Hepatic stellate cell (primary cell): ENCODE results near the gene NFIX.

Experiments
- DNase-seq: peaks from one replicate; pipeline ENCODE4 v3.0.0; 2011; ENCODE audit warnings: low spot score

The NFIX gene

DNA sequence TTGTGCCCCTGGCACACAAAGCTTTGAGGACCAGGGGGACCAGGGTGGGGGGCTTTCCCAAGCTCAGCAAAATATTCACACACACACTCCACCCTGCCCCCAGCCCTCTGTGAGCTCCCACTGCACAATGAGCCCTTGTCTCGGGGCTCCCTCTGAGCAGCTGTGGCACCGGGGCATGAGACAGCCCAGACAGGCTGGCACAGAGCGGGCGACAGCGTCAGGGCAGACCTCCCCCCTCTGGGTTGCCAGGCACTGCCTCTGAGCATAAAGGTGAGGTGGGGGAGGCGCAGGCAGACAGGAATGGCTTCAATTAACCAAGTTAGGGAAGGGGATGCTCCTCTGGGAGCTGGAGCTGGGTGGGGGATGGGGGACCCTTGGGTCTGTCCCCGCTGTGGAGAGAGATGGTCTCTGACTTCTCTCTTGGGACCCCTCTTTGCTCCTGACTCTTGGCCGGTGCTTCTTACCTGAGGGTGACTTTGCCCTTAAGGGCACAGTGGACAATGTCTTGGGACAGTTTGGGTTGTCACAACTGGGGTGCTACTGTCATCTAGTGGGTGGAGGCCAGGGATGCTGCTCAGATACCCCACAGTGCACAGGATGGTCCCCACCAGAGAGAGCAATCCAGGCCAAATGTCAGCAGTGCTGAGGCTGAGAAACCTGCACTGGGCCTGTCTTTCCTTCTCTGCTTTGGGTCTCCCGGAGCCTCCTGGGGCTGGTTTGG is 77.1 kb downstream of the NFIX start:
- no peak for DNase-seq

DNA sequence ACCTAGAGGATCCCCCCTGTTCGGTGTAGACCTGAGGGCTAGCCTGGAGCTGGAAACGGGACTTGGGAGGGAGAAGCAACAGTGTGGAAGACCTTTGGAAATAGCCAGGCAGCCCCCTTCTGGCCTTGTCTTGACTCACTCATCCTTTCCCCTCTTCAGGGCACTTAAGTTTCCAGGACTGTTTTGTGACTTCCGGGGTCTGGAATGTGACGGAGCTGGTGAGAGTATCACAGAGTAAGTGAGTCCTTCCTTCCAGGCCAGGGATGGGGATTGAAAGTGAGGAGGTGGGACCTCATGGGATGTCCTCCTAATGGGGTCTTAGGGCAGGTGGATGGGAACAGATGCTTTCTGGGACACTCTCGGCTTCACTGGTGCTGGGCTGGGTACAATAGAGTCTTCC is 78.0 kb downstream of the NFIX start:
- no peak for DNase-seq

DNA sequence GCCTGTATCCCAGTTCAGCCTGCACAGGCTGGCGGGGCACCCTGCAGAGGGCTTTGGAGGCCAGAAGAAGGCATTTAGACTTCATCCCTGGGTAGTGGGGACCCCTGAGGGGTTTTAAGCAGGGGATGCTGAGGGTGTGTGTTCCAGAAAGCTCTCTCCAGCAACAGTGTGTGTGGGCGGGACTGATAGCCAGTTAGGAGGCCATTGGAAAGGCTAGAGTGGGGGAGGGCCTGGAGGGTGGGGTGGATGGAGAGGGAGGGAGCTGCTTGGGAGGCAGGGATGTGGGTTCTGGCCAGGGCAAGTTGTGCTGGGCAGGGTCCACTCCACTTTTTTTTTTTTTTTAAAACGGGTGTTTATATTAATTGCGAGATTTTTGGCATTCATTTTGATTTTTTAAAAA is 79.1 kb downstream of the NFIX start:
- DNase-seq, result no peak

DNA sequence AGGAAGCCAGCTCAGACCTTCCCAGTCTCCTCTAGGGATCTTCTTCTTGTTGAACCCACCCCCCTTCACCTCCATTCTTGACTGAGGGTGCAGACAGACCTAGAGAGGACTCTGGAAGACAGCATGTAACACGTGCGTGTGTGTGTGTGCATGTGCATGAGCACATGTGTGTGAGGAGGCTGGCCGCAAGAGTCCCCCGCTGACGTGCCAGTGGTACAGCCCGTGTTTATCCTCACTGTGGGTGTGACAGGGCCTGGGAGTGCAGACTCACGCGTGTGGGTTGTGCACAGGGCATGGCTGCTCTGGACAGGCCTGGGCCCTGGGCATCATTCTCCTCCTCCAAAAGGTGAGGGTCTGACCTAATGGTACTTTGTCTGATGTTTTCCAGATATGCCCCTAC is 81.0 kb downstream of the NFIX start:
- no peak for DNase-seq

DNA sequence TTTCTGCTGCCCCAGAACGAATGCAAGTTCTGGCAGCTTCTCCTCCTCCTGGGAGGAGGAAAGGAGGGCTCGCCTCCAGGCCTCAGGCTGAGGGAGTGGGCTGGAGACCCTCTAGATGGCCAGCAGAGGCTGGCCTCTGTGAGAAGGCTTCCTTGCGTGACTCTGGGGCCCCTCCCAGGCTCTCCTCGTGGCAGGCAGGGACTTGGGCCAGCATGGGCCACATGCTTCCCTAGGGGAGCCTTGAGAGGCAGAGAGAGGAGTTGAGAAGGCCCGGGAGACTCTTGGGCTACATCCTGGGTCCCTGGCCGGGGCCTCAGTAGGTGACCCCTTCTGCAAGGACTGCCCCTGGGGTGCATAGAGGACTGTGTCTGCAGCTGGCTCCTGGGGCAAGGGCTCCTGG is 81.5 kb downstream of the NFIX start:
- no peak for DNase-seq

DNA sequence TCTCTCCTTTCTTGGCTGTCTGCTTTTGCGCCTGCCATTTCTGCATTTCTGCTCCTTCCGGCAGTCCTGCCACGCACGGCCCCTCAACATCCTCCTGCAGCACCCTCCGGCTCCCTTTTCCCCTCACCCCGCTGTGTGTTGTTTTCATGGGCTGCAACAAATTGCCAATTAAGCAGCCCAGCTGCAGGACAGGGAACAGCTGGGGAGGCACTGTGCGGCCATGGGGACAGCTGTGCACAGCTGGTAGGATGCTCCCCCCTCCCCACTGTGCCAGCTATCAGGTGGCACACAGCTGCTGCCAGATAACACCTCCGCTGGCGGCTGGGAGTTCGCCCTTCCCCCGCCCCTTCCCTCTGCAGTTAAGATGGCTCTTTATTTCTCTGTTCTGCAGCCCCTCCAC is 82.0 kb downstream of the NFIX start:
- no peak for DNase-seq

DNA sequence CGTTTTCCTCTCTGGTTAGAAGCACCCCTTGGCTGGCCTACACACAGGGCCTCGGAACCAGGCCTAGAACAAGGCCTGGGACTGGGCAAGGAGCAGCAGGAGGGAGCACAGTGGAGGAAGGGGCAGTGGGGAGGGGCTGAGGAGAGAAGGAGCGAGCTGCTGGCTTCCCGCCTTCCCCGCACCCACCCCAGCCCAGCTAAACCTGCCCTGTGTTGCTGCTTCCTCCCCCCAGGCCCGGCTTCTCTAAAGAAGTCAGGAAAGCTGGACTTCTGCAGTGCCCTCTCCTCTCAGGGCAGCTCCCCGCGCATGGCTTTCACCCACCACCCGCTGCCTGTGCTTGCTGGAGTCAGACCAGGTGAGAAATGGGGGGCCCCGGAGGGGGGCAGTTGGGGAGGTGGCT is 83.1 kb downstream of the NFIX start:
- no peak for DNase-seq

DNA sequence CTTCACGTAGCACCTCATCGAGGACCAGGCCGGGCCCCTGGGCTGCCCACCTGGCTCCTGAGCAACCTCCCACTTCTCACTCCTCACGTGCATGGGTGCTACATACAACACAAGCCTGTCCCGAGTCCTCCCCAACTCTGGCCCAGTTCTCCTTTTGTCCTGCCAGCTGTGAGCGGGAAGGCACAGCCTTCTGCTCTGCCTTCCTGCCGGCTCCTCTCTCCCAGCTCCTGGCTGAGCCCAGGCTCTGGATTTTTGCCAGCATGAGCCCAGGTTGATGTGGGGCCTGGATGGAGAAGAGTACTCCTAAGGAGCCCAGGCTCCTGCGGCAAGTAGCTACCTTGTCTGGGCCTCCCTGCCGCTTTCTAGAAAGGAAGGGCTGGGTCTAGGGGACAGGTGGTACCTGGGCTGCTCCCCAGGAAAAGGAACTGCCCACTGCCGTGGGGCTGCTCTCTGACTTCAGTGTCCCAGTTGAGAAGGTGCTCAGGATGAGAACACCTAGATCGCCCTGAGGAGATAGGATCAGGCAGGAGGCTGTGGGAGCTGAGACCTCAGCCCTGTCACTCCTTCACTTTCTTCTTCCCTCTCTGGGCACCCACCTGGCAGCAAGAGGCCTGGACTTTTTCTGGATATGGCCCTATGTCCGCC is 83.7 kb downstream of the NFIX start:
- no peak for DNase-seq

DNA sequence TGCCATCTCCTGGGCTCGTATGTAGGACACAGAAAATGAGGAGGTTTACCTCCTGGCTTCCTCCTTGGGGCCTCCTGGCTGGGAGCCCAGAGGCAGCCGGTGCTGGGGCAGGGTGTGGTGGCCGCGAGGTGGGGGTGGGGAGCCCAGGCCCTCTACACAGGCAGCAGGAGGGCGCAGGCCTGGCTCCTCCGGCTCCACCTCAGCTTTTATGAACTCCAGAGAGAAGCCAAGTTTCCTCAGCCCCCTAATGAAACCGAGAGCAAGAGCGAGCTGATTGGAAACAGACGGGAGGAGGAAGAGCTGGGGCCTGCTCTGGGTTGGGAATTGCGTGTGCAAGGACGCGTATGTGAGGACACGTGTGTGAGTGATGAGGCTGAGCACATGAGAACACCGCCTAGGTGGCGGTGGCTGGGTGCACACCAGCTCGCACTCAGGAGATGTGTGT is 84.3 kb downstream of the NFIX start:
- no peak for DNase-seq

DNA sequence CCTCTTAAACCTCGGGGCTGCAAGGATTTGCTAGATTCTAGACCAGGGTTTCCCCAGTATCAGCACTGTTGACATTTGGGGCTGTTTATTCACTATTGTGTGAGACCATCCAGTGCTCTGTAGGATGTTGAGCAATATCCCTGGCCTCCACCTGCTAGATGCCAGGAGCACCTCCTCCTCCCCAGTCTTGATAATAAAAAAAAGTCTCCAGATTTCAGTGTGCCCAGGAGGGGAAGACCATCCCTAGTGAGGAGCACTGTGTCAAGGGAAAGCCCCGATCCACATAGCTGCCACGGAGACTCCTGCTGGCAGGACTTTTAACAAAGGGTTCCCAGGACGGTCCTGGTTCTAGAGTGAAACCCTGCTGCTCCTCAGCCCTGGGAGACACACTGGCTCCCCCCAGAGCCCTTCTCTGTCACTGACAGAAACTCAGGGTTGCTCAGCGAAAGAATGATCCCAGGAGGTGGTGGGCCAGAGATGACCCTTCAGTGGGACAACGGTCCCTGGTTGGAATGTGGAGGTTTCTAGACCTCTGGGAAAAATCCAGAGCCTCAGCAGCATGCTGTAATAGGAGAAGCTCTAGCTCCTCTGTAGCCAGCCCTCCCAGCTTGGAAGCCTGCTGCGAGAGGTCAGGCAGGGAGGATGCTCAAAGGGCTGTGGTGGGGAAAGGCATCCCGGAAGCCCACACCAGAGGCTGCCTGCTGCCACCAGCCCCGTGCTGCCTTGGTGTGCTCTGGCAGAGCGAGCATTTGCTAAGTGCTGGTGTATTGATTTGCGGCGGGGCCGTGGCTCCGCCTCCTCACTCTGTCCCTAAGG is 87.1 kb downstream of the NFIX start:
- peak; percentile 62 for DNase-seq

DNA sequence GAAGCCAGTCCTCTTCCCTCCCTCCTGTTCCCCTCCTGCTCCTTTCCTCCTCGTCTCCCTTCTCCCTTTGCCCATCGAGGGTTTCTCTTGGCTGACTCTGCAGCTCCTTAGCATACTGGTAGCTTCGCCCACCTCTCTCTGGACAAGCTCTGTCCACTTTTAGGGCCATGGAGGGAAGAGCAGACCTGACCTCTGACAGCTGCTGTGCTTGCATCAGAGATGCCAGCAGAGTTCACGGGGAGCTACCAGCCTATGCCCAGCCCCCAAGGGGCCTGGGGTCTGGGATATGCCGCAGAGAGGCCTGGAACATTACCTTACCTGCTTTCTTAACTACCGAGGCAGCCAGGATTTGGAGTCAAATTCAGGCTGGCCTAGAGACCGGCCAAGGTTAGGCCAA is 87.7 kb downstream of the NFIX start:
- no peak for DNase-seq

DNA sequence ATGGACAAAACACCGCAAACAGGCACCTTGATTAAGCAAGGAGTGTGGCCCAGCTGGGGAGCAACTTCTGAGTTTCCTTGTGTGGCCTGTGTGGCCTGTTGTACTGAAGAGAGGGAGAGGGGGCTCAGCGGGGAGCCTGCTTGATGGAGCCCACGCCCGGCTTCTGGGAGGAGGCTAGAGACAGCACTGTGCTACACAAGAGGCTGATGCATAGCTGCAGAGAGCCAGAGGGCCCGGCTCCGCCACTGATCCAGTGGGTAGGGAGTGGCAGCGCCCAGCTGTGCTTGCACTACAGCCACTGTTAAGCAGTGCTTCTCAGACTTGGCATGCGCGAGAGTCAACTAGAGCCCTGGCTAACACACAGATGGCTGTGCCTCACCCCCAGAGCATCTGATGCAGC is 88.4 kb downstream of the NFIX start:
- DNase-seq, result no peak

DNA sequence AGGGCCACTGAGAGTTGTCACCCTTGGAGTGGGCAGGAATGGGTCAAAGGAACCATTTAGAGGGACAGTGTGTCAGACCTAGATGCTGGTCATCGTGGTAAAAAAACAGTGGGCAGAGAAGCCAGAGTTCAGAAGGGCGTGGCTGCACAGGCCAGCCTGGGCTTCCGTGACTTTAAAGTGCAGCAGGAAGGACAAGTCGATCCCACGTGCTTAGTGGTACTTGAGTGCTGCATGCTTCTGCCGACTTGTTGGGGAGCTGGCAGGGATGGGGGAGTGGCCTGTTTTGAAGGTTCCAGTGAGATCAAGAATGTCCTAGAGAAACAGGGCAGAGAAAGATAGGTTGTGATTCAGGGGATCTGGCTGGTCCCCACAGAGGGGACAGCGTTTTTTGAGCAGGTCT is 90.4 kb downstream of the NFIX start:
- no peak for DNase-seq

DNA sequence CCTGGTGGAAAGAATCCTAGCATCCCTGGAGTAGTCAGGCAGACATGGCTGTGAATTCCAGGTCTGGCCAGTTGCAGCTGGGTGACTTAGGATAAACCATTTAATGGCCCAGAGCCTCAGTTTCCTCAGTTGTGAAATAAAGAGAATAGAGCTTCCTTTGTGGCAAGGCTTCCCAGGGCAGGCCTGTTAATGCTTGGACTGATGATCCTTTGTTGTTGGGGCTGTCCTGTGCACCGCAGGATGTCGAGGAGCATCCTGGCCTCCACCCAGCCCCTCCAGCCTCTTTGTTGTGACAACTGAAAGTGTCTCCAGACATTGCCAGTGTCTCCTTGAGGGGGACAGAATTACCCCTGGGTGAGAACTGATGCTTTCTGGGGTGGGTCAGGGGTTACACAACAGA is 91.1 kb downstream of the NFIX start:
- DNase-seq, result no peak

DNA sequence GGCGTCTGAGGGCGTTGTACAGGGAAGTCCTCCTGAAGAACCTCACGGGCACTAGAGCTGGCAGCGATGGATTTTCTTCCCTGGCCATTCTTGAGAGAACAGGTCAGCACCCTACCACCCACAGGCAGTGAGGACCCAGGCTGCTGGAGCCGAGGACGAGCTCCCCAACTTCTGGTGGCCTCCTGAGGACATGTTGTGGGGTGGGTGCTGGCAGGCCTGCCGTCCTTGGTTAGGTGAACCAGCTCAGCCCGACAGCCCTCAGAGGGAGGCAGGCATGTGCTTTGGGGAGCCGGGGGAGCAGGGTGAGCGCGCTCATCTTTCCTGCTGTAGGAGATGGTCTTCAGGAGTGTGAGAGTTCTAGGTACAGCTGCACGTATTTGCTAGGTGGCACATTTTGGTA is 92.0 kb downstream of the NFIX start:
- no peak for DNase-seq

DNA sequence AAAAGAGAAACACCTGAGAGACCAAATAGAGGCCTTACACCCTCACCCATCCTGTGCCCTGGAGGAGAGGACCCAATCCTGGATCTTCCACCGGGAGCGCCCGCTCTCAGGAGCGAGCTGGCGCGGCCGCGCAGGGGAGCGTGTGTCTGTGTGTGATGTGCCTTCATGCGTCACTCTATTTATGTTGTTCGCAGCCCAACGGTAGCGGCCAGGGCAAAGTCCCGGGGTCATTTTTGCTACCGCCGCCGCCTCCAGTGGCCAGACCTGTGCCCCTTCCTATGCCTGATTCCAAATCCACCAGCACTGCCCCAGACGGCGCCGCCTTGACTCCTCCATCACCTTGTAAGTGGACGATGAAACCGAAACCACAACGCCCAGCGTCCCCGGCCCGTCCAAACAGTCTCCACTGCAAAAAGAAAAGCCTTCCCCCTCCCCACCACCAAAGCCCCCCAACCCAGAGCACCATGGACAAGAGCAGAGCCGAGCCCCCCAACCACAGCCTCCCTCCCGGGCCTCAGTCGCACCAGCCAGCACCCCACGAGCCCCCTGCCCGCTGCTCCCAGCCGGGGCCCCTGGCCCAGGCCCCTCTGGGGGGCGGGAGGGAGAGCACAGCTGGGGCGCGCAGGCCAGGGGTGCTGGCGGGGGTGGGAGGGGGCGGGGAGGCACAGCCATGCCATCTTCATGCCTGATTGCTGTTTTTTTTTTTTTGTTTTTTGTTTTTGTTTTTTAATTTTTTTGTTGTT is 92.7 kb downstream of the NFIX start:
- no peak for DNase-seq

DNA sequence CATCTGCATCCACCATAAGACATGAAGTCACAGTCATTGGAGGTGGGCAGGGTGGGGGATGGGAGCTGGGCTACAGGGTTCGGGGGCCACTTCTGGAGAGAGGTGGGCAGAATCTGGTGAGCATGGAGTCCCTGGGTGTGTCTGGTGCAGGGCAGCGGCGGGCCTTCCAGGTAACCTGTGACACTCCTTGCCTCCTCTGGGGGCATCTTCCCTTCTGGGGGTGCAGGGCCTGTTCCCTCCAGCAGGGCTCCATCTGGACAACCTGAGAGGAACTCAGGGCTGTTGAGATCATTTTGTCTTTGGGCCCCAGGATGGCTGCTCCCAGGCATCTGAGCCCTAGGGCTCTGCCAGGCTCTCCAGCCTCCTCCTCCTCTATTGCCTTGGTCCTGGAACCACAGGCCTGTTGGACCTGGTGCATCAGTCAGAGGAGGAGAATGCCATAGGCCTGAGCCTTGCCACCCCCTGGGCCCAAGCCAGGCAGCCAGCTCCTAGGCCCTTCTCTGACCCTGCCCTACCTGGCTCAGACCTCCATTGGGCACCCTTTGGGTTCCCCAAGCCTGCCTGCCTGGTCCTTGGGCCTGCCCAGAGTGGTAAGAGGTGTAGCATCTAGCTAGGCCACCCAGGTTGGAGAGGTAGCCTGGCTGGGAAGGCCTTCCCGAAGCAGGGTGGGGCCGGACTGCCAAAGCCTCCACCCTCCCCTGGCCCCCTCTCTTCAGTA is 94.0 kb downstream of the NFIX start:
- DNase-seq, result peak; percentile 62

DNA sequence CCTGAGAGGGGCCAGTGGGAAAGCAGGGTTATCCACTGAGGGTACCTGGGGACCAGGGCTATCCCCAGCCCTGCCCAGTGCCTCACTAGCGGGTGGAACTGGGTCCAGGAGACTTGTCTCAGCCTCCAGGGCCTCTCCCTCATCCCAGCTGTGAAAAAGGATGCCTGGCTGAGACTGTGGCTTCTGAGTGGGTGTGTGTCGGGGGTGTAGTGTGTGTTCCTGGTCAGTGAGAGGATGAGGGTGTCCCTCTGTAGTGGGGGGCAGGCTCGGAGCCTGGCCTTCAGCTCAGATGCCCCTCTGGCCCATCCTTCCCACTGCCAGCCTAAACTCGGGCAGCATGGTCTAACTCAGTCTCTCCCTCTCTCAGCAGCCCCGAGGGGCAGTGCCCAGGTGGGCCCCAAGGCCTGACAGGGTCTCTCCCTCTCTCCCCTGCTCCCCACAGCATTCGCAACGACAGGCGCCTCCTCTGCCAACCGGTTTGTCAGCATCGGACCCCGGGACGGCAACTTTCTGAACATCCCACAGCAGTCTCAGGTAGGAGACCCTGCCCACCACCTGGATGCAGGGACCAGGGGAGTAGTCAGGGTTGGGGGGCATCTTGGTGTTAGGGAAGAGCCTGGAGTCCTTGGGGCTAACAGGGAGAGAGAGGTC is 94.7 kb downstream of the NFIX start:
- no peak for DNase-seq

DNA sequence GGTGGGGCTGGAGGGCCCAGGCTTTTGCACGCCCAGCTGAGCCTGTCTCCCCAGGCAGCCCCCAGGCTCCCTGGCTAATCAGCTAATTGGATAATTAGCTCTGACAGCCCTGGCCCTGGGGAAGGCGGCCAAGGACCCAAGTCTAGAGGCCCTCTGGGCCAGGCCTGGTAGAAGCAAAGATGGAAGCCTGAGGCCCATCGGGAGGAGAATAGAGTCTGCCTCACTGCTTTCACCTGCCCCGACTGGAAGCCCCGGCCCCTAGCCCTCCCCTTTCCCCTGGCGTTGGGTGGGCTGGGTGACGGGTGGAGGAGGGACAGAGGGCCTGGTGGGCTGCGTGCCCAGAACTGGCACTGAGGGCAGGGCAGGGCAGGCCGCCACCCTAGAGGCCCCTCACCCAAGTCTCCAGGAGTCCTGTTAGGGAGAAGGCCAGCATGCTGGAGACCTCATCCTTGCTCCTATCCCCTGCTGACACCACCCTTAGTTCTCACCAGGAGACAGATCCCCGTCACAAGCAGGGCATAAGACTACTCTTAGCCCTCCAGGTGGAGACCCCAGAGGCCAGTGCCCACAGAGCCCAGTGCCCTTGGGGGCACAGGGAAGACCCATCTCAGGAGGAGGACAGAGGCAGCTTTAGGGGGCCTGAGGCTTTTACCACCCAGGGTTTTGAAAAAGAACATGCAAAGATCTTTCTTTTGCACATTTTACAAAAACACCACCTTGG is 95.4 kb downstream of the NFIX start:
- no peak for DNase-seq

DNA sequence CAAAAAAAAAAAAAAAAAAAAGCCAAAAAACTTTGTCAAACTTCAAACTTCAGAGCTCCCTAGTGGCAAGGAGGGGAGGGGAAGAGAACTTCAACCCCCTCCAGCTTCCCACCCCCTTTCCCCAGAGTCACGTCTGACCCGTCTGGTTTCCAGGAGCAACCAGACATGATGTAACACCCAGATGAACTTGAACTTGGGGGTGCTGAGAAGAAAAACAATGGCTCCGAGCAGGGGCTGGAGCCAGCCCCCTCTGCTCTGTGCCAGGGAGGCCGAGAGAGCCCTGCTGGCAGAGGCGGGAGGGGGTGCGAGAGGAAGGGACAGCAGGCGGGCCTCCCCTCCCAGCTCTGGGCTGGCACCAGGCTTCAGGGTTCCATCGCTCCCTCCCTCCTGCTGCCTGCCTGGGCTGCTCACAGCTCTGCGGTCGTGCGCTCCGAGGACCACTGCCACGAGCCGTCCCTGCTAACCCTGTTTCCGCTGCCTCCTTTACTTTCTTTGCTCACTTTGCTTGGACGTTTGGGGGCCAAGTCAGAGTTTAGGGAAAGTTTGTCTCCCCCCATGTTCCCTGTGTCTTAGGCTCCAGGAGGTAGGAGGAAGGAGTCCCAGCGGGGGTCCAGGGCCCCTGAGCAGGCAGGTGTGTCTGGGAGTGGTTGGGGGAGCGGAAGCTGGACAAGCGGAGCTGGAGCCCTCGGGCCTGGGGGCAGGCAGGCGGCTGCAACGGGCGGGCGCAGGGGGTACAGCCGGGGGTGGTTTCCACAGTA is 96.3 kb downstream of the NFIX start:
- peak; percentile 70 for DNase-seq
